BJ (cell line): ENCODE measurements around the gene UGGT2. TPM values are rescaled to one million over a fixed set of nuclear protein-coding genes. Genes with fewer than 3 reads are reported as not detected.

Source experiments
- CTCF ChIA-PET: fragments of 350-600 bp; formaldehyde crosslinking; extraction: SDS; loops from one replicate; lab custom pipeline; 2021; ENCODE audit warnings: antibody characterized with exemption, inconsistent platforms; lab: Yijun Ruan, JAX
- POLR2A ChIA-PET: fragments of 300-600 bp; sonication (Branson Sonifier 250); formaldehyde crosslinking; extraction: SDS; loops from one replicate; lab custom pipeline; 2021; ENCODE audit warnings: antibody characterized with exemption; lab: Charles Lee
- DNase-seq: peaks from one replicate; pipeline ENCODE4 v3.0.0-alpha.2; 2011; ENCODE audit warnings: low read depth
- H3K27me3 ChIP-seq: 2 replicates; pipeline ENCODE4 v1.6.0; 2011; ENCODE audit warnings: low read length; ENCODE audit not compliant: control insufficient read depth, insufficient read depth
- H3K36me3 ChIP-seq: 2 replicates; pipeline ENCODE4 v1.5.1; 2011; ENCODE audit warnings: low read length; ENCODE audit not compliant: control insufficient read depth, insufficient read depth
- H3K4me3 ChIP-seq: 2 replicates; pipeline ENCODE4 v1.5.1; 2011; ENCODE audit warnings: low read depth, mild to moderate bottlenecking, control low read depth, low read length
- polyA plus RNA-seq: library from polyadenylated mRNA; depleted of rRNA; stranded (reverse); fragments of >200 nt; gene quantifications from 2 replicates; pipeline ENCODE4 v1.2.3, GENCODE V29; 2011
- TF ChIP-seq, protein P1 (sequence below): IDR thresholded peaks from 2 replicates; pipeline ENCODE4 v1.5.1; 2011; ENCODE audit warnings: low read depth, mild to moderate bottlenecking, control low read depth, inconsistent platforms, low read length, moderate library complexity; ENCODE audit not compliant: insufficient read depth

The UGGT2 gene
- polyA plus RNA-seq, 1 experiment, result 20.2 TPM

DNA sequence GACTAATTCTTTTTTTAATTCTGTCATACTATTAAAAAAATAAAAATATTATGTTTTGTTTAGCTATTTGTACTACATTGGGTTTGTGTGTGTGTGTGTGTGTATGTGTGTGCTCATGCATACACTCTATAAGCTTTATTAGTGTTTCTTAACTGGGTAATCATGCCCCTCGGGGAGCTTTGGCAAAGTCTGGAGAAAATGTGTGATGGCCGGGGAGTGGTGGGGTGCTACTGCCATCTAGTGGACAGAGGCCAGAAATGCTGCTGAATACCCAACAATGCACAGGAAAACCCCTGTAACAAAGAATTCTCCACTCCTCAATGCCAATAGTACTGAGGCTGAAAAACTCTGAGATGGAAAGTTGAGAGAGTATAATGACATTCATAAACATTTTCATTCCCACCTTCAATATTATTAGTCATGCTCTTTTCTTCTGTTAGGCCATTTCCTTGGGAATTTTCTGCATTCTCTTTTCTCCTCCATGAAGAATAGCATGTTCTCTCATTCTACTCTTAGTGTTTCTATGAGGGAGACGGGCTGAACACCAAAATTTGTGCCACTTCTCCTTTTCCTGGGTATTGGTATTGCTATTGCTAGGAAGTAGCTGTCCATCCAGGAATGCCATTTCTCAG lies 219.0 kb downstream of the UGGT2 start:
- H3K27me3 ChIP-seq, result no peaks in the 10 kb centered on the region
- POLR2A ChIA-PET, result interaction anchor here (1.0 kb wide), 1 partner anchor 158 kb away, joined by 4 read pairs; the partner anchor contains the start of gene DNAJC3
- CTCF ChIA-PET, result interaction anchor here (0.6 to 5.0 kb wide), 57 partner anchors 9 to 348 kb away, joined by 3 to 103 read pairs (median 4); partner anchors contain the start of genes DNAJC3 and DZIP1
- no peaks in the 10 kb centered on the region for H3K36me3 ChIP-seq
- no peak overlapping the region for H3K4me3 ChIP-seq
- TF ChIP-seq, protein P1, sequence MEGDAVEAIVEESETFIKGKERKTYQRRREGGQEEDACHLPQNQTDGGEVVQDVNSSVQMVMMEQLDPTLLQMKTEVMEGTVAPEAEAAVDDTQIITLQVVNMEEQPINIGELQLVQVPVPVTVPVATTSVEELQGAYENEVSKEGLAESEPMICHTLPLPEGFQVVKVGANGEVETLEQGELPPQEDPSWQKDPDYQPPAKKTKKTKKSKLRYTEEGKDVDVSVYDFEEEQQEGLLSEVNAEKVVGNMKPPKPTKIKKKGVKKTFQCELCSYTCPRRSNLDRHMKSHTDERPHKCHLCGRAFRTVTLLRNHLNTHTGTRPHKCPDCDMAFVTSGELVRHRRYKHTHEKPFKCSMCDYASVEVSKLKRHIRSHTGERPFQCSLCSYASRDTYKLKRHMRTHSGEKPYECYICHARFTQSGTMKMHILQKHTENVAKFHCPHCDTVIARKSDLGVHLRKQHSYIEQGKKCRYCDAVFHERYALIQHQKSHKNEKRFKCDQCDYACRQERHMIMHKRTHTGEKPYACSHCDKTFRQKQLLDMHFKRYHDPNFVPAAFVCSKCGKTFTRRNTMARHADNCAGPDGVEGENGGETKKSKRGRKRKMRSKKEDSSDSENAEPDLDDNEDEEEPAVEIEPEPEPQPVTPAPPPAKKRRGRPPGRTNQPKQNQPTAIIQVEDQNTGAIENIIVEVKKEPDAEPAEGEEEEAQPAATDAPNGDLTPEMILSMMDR, result peak; percentile 88
- DNase-seq, result peak; percentile 4

DNA sequence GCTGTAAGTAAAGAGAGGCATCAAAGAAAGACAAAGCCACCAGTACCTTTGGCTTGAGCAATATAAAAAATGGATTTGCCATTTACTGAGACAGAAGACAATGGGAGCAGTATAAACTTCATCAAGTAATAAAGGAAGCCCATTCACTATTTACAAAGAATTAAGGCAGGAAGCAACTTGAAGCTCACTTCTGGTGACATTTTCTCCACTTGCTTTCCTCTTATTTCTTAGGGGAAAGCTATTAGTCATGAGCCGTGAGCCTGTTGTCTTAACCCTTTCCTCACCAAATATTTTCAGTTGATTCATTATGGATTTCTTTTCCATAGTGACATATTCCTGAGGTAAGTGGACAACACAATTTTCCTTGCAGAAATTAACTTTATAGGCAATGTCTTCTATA lies 219.5 kb downstream of the UGGT2 start:
- Histone ChIP-seq H3K36me3 (no peaks in the 10 kb centered on the region), H3K27me3 (no peaks in the 10 kb centered on the region), H3K4me3 (no peak overlapping the region)
- DNase-seq, result no peak
- TF ChIP-seq, protein P1, result no peak
- ChIA-PET CTCF (interaction anchor here (0.6 to 5.0 kb wide), 54 partner anchors 10 to 348 kb away, joined by 3 to 103 read pairs (median 4); partner anchors contain the start of genes DNAJC3 and DZIP1), POLR2A (interaction anchor here (1.0 kb wide), 1 partner anchor 157 kb away, joined by 4 read pairs; the partner anchor contains the start of gene DNAJC3)

DNA sequence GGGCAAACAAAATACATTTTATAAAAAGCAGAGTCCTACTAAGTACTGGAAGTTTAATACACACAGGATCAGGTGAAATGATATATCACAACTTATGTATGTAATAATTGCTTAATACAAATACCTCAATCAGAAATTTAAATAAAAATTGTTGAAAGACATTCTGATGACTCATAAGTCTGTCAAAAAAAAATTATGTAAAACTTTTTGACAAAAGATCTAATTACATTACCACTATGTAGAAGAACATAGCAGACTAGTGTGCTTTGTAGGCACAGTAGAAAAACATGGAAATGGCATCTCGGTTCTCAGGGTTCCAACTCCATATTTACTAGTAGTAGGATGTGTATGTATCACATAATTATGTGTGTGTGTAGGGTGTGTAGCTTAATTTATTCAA lies 220.1 kb downstream of the UGGT2 start:
- no peaks in the 10 kb centered on the region for H3K36me3 ChIP-seq
- POLR2A ChIA-PET, result no interaction called here

DNA sequence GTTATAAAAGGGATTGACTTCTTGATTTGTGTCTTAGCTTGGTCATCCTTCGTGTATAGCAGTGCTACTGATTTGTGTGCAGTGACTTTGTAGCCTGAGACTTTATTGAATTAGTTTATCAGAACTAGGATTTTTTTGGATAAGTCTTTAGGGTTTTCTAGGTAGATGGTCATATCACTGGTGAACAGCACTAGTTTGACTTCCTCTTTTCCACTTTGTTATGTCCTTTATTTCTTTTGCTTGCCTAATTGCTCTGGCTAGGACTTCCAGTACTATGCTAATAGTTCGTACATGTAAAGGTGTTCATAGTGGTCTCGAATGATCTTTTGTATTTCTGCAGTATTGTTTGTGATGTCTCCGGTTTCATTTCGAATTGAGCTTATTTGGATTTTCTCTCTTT lies 230.9 kb downstream of the UGGT2 start:
- H3K4me3 ChIP-seq, result no peak overlapping the region
- ChIA-PET CTCF (interaction anchor here (4.7 kb wide), 1 partner anchor 12 kb away, joined by 37 read pairs; no protein-coding TSS in a partner anchor), POLR2A (no interaction called here)
- no peaks in the 10 kb centered on the region for H3K36me3 ChIP-seq
- TF ChIP-seq, protein P1, result no peak
- no peaks in the 10 kb centered on the region for H3K27me3 ChIP-seq
- DNase-seq, result no peak

More for the DNA sequence above, 220.1 kb downstream of the UGGT2 start:
- Histone ChIP-seq H3K4me3 (no peak overlapping the region), H3K27me3 (no peaks in the 10 kb centered on the region)
- no peak for DNase-seq
- TF ChIP-seq, protein P1, result no peak
- CTCF ChIA-PET, result interaction anchor here (0.9 to 5.0 kb wide), 30 partner anchors 9 to 347 kb away, joined by 3 to 103 read pairs (median 6); partner anchors contain the start of gene DZIP1

DNA sequence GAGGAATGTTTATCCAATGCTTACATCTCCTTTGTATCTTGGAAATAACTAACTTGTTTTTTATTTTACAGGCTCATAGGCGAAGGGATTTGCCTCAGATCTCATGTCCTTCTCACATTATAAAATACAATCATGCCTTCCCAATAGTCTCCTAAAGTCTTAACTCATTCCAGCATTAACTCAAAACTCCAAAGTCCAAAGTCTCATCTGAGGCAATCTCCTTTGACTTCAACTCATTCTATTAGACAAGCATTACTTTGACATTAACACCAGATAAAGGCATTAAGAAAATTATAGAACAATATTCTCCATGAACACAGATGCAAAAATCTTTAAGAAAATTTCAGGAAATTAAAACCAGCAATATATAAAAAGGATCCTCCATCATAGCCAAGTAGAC lies 238.7 kb downstream of the UGGT2 start:
- POLR2A ChIA-PET, result no interaction called here
- TF ChIP-seq, protein P1, result no peak
- CTCF ChIA-PET, result no interaction called here
- Histone ChIP-seq H3K36me3 (no peaks in the 10 kb centered on the region; the same call in 1 of the 2 replicates), H3K4me3 (no peak overlapping the region), H3K27me3 (no peaks in the 10 kb centered on the region)
- no peak for DNase-seq
